Endothelial cell of umbilical vein (primary cell): ENCODE data around the gene PDGFB. TPM values are rescaled to one million over a fixed set of nuclear protein-coding genes. Genes with fewer than 3 reads are reported as not detected.

ENCODE experiments used
- BruUV-seq: library from RNA; stranded (reverse); fragments of 400-500 nt; replicated peaks from 2 replicates; lab custom pipeline; 2021; lab: Mats Ljungman, UMichigan
- CTCF ChIA-PET: fragments of 300-600, 350-600 bp; sonication (Branson Sonifier 250); formaldehyde crosslinking; loops from one replicate; lab custom pipeline; 2021; ENCODE audit warnings: antibody characterized with exemption, inconsistent platforms; lab: Charles Lee
- POLR2A ChIA-PET: fragments of 300-600, 350-600 bp; sonication (Branson Sonifier 250); formaldehyde crosslinking; loops from one replicate; lab custom pipeline; 2021; ENCODE audit warnings: antibody characterized with exemption, inconsistent platforms; lab: Charles Lee
- DNase-seq: peaks from one replicate; pipeline ENCODE4 v3.0.0-alpha.2; 2011; ENCODE audit warnings: low read depth, low spot score
- FAIRE-seq: peaks from 2 replicates; lab custom pipeline; 2011; peaks lifted over from hg19 to GRCh38; lab: Jason Lieb, UNC
- H2AFZ ChIP-seq: 2 replicates; pipeline ENCODE4 v1.6.0; 2012; ENCODE audit warnings: low read depth, low read length, control low read depth, inconsistent platforms
- H3K27ac ChIP-seq: 2 replicates; pipeline ENCODE4 v1.5.1; 2011; ENCODE audit warnings: low read depth, mild to moderate bottlenecking, control low read depth, low read length, moderate library complexity; ENCODE audit not compliant: insufficient read depth
- H3K27me3 ChIP-seq, 2 experiments: 2 replicates each; pipeline versions ENCODE4 v1.6.0 to v1.6.1; 2011; ENCODE audit warnings: low read length in 2 of 2, mixed read lengths in 1 of 2; ENCODE audit not compliant: control insufficient read depth in 2 of 2, insufficient read depth in 2 of 2
- H3K36me3 ChIP-seq, 2 experiments: 2 replicates in 1 of 2; 3 replicates in 1 of 2; pipeline ENCODE4 v1.5.1; 2011; ENCODE audit warnings: low read length in 2 of 2, mild to moderate bottlenecking in 1 of 2, moderate library complexity in 1 of 2; ENCODE audit not compliant: control insufficient read depth in 2 of 2, insufficient read depth in 2 of 2; ENCODE audit errors: extremely low read depth in 1 of 2
- H3K4me1 ChIP-seq: 3 replicates; pipeline ENCODE4 v1.5.1; 2011; ENCODE audit warnings: mild to moderate bottlenecking, low read length; ENCODE audit not compliant: control insufficient read depth, insufficient read depth; ENCODE audit errors: extremely low read depth
- H3K4me2 ChIP-seq: 2 replicates; pipeline ENCODE4 v1.6.1; 2011; ENCODE audit warnings: low read length, control low read depth, mixed read lengths; ENCODE audit not compliant: insufficient read depth
- H3K4me3 ChIP-seq, 3 experiments: fragments of 200-600 bp in 1 of 3; sonication (generic), shearing (Covaris generic) in 1 of 3; replicated peaks in 1 of 3; 2 replicates each; pipeline ENCODE4 v1.5.1; 2011 to 2016; ENCODE audit warnings: control low read depth in 3 of 3, low read length in 3 of 3, mild to moderate bottlenecking in 2 of 3, inconsistent platforms in 1 of 3, low read depth in 1 of 3, moderate library complexity in 1 of 3; ENCODE audit not compliant: insufficient read depth in 1 of 3
- H3K79me2 ChIP-seq: 2 replicates; pipeline ENCODE4 v1.6.0; 2012; ENCODE audit warnings: low read length, inconsistent platforms; ENCODE audit not compliant: control insufficient read depth, insufficient read depth
- H3K9ac ChIP-seq: replicated peaks from 2 replicates; pipeline ENCODE3; 2011; ENCODE audit warnings: low read length, control low read depth; ENCODE audit not compliant: insufficient read depth; ENCODE audit errors: extremely low read depth
- H3K9me1 ChIP-seq: replicated peaks from 3 replicates; pipeline ENCODE4 v1.6.0; 2011; ENCODE audit warnings: mild to moderate bottlenecking, low read length; ENCODE audit not compliant: control insufficient read depth, insufficient read depth; ENCODE audit errors: extremely low read depth
- H3K9me3 ChIP-seq: replicated peaks from 2 replicates; pipeline ENCODE4 v1.5.1; 2012; ENCODE audit warnings: low read length, inconsistent platforms; ENCODE audit not compliant: control insufficient read depth, insufficient read depth
- H4K20me1 ChIP-seq: replicated peaks from 2 replicates; pipeline ENCODE3; 2011; ENCODE audit warnings: mild to moderate bottlenecking, low read length; ENCODE audit not compliant: control insufficient read depth, insufficient read depth; ENCODE audit errors: extremely low read depth
- EZH2 ChIP-seq: IDR thresholded peaks from 2 replicates; pipeline ENCODE4 v1.6.1; 2012; ENCODE audit warnings: borderline replicate concordance, low read depth, mild to moderate bottlenecking, moderate library complexity, low read length, inconsistent platforms; ENCODE audit not compliant: severe bottlenecking
- FOS ChIP-seq: IDR thresholded peaks from 2 replicates; pipeline ENCODE4 v1.6.1; 2011; ENCODE audit warnings: mild to moderate bottlenecking, low read length, moderate library complexity, borderline replicate concordance; ENCODE audit not compliant: insufficient read depth
- GATA2 ChIP-seq: IDR thresholded peaks from 2 replicates; pipeline ENCODE4 v1.7.0; 2011; ENCODE audit warnings: low read depth, mild to moderate bottlenecking, moderate library complexity, mixed read lengths, low read length; ENCODE audit not compliant: insufficient read length, insufficient read depth
- JUN ChIP-seq: IDR thresholded peaks from 2 replicates; pipeline ENCODE4 v1.6.1; 2011; ENCODE audit warnings: borderline replicate concordance, low read depth; ENCODE audit not compliant: insufficient read length, insufficient read depth
- MYC ChIP-seq: IDR thresholded peaks from one replicate; pipeline ENCODE4 v1.6.1; 2011; ENCODE audit warnings: mild to moderate bottlenecking, low read depth, low read length
- POLR2A ChIP-seq: IDR thresholded peaks from 2 replicates; pipeline ENCODE4 v1.6.1; 2012; ENCODE audit warnings: low read depth, mild to moderate bottlenecking, control low read depth, low read length
- POLR2AphosphoS5 ChIP-seq: IDR thresholded peaks from 2 replicates; pipeline ENCODE4 v1.6.1; 2012; ENCODE audit warnings: low read depth, mild to moderate bottlenecking, control low read depth, low read length, moderate library complexity; ENCODE audit not compliant: insufficient read depth
- dilution Hi-C: fragments of 300-500 bp; cut with MboI; formaldehyde crosslinking; loops from one replicate; pipeline ENCODE4 v1.15.0; 2019; ENCODE audit warnings: low sequenced_read_pairs; ENCODE audit not compliant: extremely low pct_ligation_motif_present
- intact Hi-C: fragments of 100-400 bp; cut with micrococcal nuclease; formaldehyde crosslinking; loops from one replicate; pipeline ENCODE4 v1.10.0; 2022
- polyA plus RNA-seq, 4 experiments: library from polyadenylated mRNA; depleted of rRNA in 3 of 4; stranded (reverse) in 3 of 4; unstranded in 1 of 4; fragments of >200 nt; gene quantifications; 2 replicates each; pipeline versions ENCODE4 v1.2.1 to v1.2.3, GENCODE V29; 2011 to 2012; ENCODE audit warnings: missing spikeins in 1 of 4
- total RNA-seq: library from RNA; stranded (reverse); gene quantifications from 2 replicates; pipeline ENCODE4 v1.2.3, GENCODE V29; 2021
- TF ChIP-seq, protein P1 (sequence below): IDR thresholded peaks from 2 replicates; pipeline ENCODE4 v1.6.1; 2011; ENCODE audit not compliant: insufficient read depth, insufficient read length
- TF ChIP-seq, protein P2 (sequence below), 2 donors: IDR thresholded peaks; 1 replicate in 1 of 2; 2 replicates in 1 of 2; pipeline ENCODE4 v1.5.1; 2011; ENCODE audit warnings: low read length in 2 of 2, mild to moderate bottlenecking in 2 of 2, moderate library complexity in 2 of 2, control low read depth in 1 of 2, inconsistent platforms in 1 of 2, low read depth in 1 of 2; ENCODE audit not compliant: insufficient read depth in 1 of 2; ENCODE audit errors: extremely low read depth in 1 of 2

The PDGFB gene
- total and polyA plus RNA-seq, 2 donors (not counting 3 experiments of a cell fraction or from before 2014, with no cell fraction given): 135 to 240 TPM

DNA sequence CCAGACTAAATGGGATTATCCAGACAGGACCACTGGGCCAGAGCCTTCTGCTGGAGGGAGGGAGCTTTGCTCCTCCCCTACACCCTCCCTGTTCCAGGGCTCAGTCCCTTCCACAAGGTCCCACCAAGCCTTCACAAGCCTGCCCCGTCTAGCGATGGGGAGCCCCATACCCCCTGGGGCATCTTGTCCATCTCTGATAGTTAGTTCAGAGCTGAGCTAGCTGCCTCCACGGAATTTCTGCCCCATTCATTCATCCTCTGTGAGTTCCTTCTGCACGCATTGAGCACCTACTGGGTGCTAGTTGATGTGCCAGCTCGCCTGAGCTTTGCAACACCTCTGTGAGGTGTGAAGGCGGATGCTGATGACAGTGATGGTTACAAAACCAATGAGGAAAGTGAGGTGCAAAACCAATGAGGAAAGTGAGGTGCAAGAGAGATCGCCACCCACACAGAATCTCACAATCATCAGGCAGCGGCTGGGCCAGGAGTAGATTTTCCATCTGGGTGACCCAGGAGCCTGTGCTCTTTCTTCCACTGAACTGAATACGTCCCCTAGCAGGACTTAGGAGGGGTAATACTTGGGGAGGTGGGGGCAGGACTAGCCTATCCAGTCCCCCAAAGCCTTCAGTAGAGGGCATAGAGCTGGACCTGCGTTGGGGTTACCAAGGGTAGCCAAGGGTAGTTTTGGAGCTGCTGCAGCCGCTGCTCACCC is 70.8 kb downstream of the PDGFB start:
- CTCF ChIA-PET: interaction anchor here (1.0 to 5.9 kb wide), 10 partner anchors 41 to 157 kb away, joined by 3 to 72 read pairs (median 5); no protein-coding TSS in a partner anchor

More for the DNA sequence above, 70.8 kb downstream of the PDGFB start:
- no peak for FAIRE-seq
- Histone ChIP-seq H3K4me1 (peaks cover 76% of the 10 kb centered on the region), H3K4me3 (no peak overlapping the region), H3K27ac (peak overlapping the region; percentile 99), H4K20me1 (no peaks in the 10 kb centered on the region), H3K36me3 (no peaks in the 10 kb centered on the region), H3K27me3 (no peaks in the 10 kb centered on the region), H3K4me2 (peak overlapping the region; percentile 28), H3K9me1 (no peaks in the 10 kb centered on the region), H3K9me3 (no peaks in the 10 kb centered on the region), H3K79me2 (no peaks in the 10 kb centered on the region), H2AFZ (no peak overlapping the region), H3K9ac (peak overlapping the region; percentile 90)
- BruUV-seq: TSS peak; percentile 34
- intact Hi-C loops: loop anchor here (1.0 to 10.0 kb wide), 6 partner anchors 21 to 351 kb away; partner anchors contain the start of gene ATF4
- TF ChIP-seq, protein P1, sequence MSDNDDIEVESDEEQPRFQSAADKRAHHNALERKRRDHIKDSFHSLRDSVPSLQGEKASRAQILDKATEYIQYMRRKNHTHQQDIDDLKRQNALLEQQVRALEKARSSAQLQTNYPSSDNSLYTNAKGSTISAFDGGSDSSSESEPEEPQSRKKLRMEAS: no peak
- TF ChIP-seq MYC (no peak), JUN (no peak), EZH2 (no peak), POLR2AphosphoS5 (no peak), POLR2A (no peak), GATA2 (no peak), FOS (no peak)
- TF ChIP-seq, protein P2, sequence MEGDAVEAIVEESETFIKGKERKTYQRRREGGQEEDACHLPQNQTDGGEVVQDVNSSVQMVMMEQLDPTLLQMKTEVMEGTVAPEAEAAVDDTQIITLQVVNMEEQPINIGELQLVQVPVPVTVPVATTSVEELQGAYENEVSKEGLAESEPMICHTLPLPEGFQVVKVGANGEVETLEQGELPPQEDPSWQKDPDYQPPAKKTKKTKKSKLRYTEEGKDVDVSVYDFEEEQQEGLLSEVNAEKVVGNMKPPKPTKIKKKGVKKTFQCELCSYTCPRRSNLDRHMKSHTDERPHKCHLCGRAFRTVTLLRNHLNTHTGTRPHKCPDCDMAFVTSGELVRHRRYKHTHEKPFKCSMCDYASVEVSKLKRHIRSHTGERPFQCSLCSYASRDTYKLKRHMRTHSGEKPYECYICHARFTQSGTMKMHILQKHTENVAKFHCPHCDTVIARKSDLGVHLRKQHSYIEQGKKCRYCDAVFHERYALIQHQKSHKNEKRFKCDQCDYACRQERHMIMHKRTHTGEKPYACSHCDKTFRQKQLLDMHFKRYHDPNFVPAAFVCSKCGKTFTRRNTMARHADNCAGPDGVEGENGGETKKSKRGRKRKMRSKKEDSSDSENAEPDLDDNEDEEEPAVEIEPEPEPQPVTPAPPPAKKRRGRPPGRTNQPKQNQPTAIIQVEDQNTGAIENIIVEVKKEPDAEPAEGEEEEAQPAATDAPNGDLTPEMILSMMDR (IDR thresholded peaks at IDR 0.05; ENCODE audit: extremely low read depth in 1 of 2, insufficient read depth in 1 of 2, low read depth in 1 of 2, low read length in 2 of 2): no peak
- DNase-seq: no peak
- POLR2A ChIA-PET: interaction anchor here (1.0 to 1.5 kb wide), 6 partner anchors 29 to 145 kb away, joined by 3 to 6 read pairs (median 6); partner anchors contain the start of gene PDGFB
- dilution Hi-C loops: no loop called here

Other genes starting within 250 kb of the PDGFB start
- gene APOBEC3C, start 230.7 kb downstream of the PDGFB start, total RNA-seq: 10.6 and 11.2 TPM in 2 replicates
- 6.9 and 7.6 TPM in 2 replicates for gene APOBEC3C, start 230.7 kb downstream of the PDGFB start, polyA plus RNA-seq
- gene APOBEC3D, start 223.9 kb downstream of the PDGFB start, total RNA-seq: 2.5 and 3.8 TPM in 2 replicates
- gene APOBEC3D, start 223.9 kb downstream of the PDGFB start, polyA plus RNA-seq: 2.0 and 2.3 TPM in 2 replicates
- gene APOBEC3F, start 204.1 kb downstream of the PDGFB start, total RNA-seq: 7.2 and 10.2 TPM in 2 replicates
- 10.6 and 11.0 TPM in 2 replicates for gene APOBEC3F, start 204.1 kb downstream of the PDGFB start, polyA plus RNA-seq
- 2.9 and 5.1 TPM in 2 replicates for gene APOBEC3G, start 167.7 kb downstream of the PDGFB start, total RNA-seq
- 3.4 and 3.6 TPM in 2 replicates for gene APOBEC3G, start 167.7 kb downstream of the PDGFB start, polyA plus RNA-seq
- gene APOBEC3H, start 147.7 kb downstream of the PDGFB start, total RNA-seq: not detected in 2 replicates
- gene APOBEC3H, start 147.7 kb downstream of the PDGFB start, polyA plus RNA-seq: not detected in 2 replicates
- gene CBX7, start 92.3 kb downstream of the PDGFB start, total RNA-seq: 5.1 and 7.1 TPM in 2 replicates
- 3.4 and 4.0 TPM in 2 replicates for gene CBX7, start 92.3 kb downstream of the PDGFB start, polyA plus RNA-seq
- 1,954 and 2,068 TPM in 2 replicates for gene RPL3, start 74.6 kb upstream of the PDGFB start, total RNA-seq
- gene RPL3, start 74.6 kb upstream of the PDGFB start, polyA plus RNA-seq: 3,568 and 4,065 TPM in 2 replicates
- 3.7 and 3.8 TPM in 2 replicates for gene SYNGR1, start 105.0 kb upstream of the PDGFB start, total RNA-seq
- gene SYNGR1, start 105.0 kb upstream of the PDGFB start, polyA plus RNA-seq: 10.2 and 16.5 TPM in 2 replicates
- gene TAB1, start 154.8 kb upstream of the PDGFB start, total RNA-seq: 18.5 and 22.8 TPM in 2 replicates
- gene TAB1, start 154.8 kb upstream of the PDGFB start, polyA plus RNA-seq: 29.3 and 31.6 TPM in 2 replicates
- not detected in 2 replicates for gene MGAT3, start 212.0 kb upstream of the PDGFB start, total RNA-seq
- gene MGAT3, start 212.0 kb upstream of the PDGFB start, polyA plus RNA-seq: not detected in 2 replicates